ENCODE measurements around the gene FSTL1. TPM values are rescaled to one million over a fixed set of nuclear protein-coding genes. Genes with fewer than 3 reads are reported as not detected.
A peak's percentile ranks its signal among the peaks of the same experiment; 100 is the strongest.

FSTL1 gene
- total and polyA plus RNA-seq, 2 donors (not counting 1 experiment from before 2014, with no cell fraction given): 0.15 TPM; not detected in 1

GRCh38 chr3:120348065-120348990 is 102.5 kb downstream of the FSTL1 start:
- H3K9me3 ChIP-seq (ENCODE audit: control extremely low read depth in 1 of 3, control insufficient read depth in 2 of 3, insufficient read depth in 1 of 3, low read length in 2 of 3): no peaks in the 10 kb centered on the region
- peaks cover 42% of the 10 kb centered on the region for H4K20me1 ChIP-seq (ENCODE audit: control insufficient read depth, insufficient read depth, low read length, poor library complexity, severe bottlenecking)
- peak overlapping the region; percentile 49 to 85 for H3K27ac ChIP-seq (ENCODE audit: low read length in 2 of 2)
- Mint-ChIP-seq H3K4me1 (peaks cover 46% of the 10 kb centered on the region), H3K9me3 (ENCODE audit: insufficient read depth) (no peaks in the 10 kb centered on the region), H3K4me3 (peak overlapping the region; percentile 95), H3K27me3 (no peaks in the 10 kb centered on the region), H3K27ac (peak overlapping the region; percentile 94)
- H2AFZ ChIP-seq (ENCODE audit: insufficient read depth, low read depth, low read length, poor library complexity, severe bottlenecking): peak overlapping the region; percentile 91
- DNase-seq (peak; percentile 47), ATAC-seq (ENCODE audit: low read depth) (peak; percentile 48)
- H3K4me1 ChIP-seq (ENCODE audit: control insufficient read depth in 2 of 2, insufficient read depth in 2 of 2, low read length in 2 of 2): peaks cover 14 to 17% of the 10 kb centered on the region in 2 donors
- peaks cover 2 to 7% of the 10 kb centered on the region in 2 experiments for H3K36me3 ChIP-seq (replicated peaks in 1 of 2; ENCODE audit: control extremely low read depth in 1 of 2, control insufficient read depth in 1 of 2, extremely low read depth in 1 of 2, insufficient read depth in 2 of 2, low read length in 1 of 2)
- peaks cover 68% of the 10 kb centered on the region for H3K79me2 ChIP-seq (ENCODE audit: control insufficient read depth, insufficient read depth, low read length)
- CTCF ChIA-PET: interaction anchor here (1.2 to 3.3 kb wide), 3 partner anchors 13 to 456 kb away, joined by 3 to 23 read pairs (median 9); no protein-coding TSS in a partner anchor
- under 1% methylated on average over 38 of the region's 41 CpGs for WGBS (ENCODE audit: insufficient coverage)
- POLR2A ChIA-PET: interaction anchor here (2.4 to 3.2 kb wide), 2 partner anchors 248 to 254 kb away, joined by 9 to 18 read pairs; partner anchors contain the start of genes GSK3B and NDUFB4
- H3K9ac ChIP-seq (ENCODE audit: low read length): peak overlapping the region; percentile 88
- H3K4me2 ChIP-seq (replicated peaks; ENCODE audit: low read depth, low read length, poor library complexity, severe bottlenecking): peak overlapping the region; percentile 87
- intact Hi-C loops (cut with micrococcal nuclease): loop anchor here (2.0 to 10.0 kb wide), 4 partner anchors 210 to 674 kb away; partner anchors contain the start of genes CFAP91, COX17, GTF2E1 and RABL3
- H3K27me3 ChIP-seq (replicated peaks in 1 of 4; ENCODE audit: control extremely low read depth in 1 of 4, control insufficient read depth in 3 of 4, insufficient read depth in 4 of 4, low read length in 3 of 4): peaks cover 0 to 2% (median 0%) of the 10 kb centered on the region in 4 experiments
- H3K4me3 ChIP-seq (ENCODE audit: control extremely low read depth in 1 of 5, extremely low read depth in 1 of 5, insufficient read depth in 1 of 5, low read depth in 2 of 5, low read length in 4 of 5): peak overlapping the region; percentile 61 to 99 (median 88)
- TF ChIP-seq, protein P1, sequence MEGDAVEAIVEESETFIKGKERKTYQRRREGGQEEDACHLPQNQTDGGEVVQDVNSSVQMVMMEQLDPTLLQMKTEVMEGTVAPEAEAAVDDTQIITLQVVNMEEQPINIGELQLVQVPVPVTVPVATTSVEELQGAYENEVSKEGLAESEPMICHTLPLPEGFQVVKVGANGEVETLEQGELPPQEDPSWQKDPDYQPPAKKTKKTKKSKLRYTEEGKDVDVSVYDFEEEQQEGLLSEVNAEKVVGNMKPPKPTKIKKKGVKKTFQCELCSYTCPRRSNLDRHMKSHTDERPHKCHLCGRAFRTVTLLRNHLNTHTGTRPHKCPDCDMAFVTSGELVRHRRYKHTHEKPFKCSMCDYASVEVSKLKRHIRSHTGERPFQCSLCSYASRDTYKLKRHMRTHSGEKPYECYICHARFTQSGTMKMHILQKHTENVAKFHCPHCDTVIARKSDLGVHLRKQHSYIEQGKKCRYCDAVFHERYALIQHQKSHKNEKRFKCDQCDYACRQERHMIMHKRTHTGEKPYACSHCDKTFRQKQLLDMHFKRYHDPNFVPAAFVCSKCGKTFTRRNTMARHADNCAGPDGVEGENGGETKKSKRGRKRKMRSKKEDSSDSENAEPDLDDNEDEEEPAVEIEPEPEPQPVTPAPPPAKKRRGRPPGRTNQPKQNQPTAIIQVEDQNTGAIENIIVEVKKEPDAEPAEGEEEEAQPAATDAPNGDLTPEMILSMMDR (IDR thresholded peaks at IDR 0.05): no peak
- no peak for TF ChIP-seq EZH2 (IDR thresholded peaks at IDR 0.05; ENCODE audit: borderline replicate concordance, insufficient read depth, low read depth, low read length, poor library complexity, severe bottlenecking)

Measured in B cell (primary cell).